H1 (cell line): ENCODE results near the gene PRSS38. TPM values are rescaled to one million over a fixed set of nuclear protein-coding genes. Genes with fewer than 3 reads are reported as not detected.

ENCODE experiments used
- CTCF ChIA-PET: fragments of 300-600 bp; sonication (Branson Sonifier 250); formaldehyde crosslinking; loops from one replicate; lab custom pipeline; 2021; ENCODE audit not compliant: partially characterized antibody; lab: Charles Lee
- POLR2A ChIA-PET: fragments of 300-600 bp; sonication (Branson Sonifier 250); formaldehyde crosslinking; loops from one replicate; lab custom pipeline; 2021; ENCODE audit warnings: inconsistent platforms; ENCODE audit not compliant: partially characterized antibody; lab: Charles Lee
- DNase-seq, 2 experiments: peaks; one replicate each; pipeline versions ENCODE4 v3.0.0 to v3.0.0-alpha.2; 2010 to 2022; ENCODE audit warnings: low spot score in 2 of 2, low read depth in 1 of 2, mixed read lengths in 1 of 2
- FAIRE-seq: peaks from 2 replicates; lab custom pipeline; 2011; peaks lifted over from hg19 to GRCh38; lab: Jason Lieb, UNC
- H2AFZ ChIP-seq: 2 replicates; pipeline ENCODE4 v1.8.1; 2012; ENCODE audit warnings: low read length, inconsistent platforms
- H2AK5ac ChIP-seq: 2 replicates; pipeline ENCODE4 v1.6.1; 2013; ENCODE audit warnings: low read depth, low read length
- H2BK120ac ChIP-seq: replicated peaks from 2 replicates; pipeline ENCODE3; 2013; ENCODE audit warnings: low read depth, low read length, inconsistent platforms
- H2BK12ac ChIP-seq: 2 replicates; pipeline ENCODE4 v1.6.1; 2013; ENCODE audit warnings: low read depth, low read length
- H2BK15ac ChIP-seq: 2 replicates; pipeline ENCODE4 v1.6.1; 2013; ENCODE audit warnings: low read length
- H2BK20ac ChIP-seq: 2 replicates; pipeline ENCODE4 v1.6.1; 2013; ENCODE audit warnings: low read length
- H2BK5ac ChIP-seq: 2 replicates; pipeline ENCODE4 v1.6.1; 2013; ENCODE audit warnings: low read depth, low read length
- H3K14ac ChIP-seq: 2 replicates; pipeline ENCODE4 v1.6.1; 2013; ENCODE audit warnings: inconsistent platforms; ENCODE audit not compliant: insufficient read length
- H3K18ac ChIP-seq: 2 replicates; pipeline ENCODE4 v1.6.1; 2013; ENCODE audit warnings: low read length; ENCODE audit errors: extremely low read depth
- H3K23ac ChIP-seq: 2 replicates; pipeline ENCODE4 v1.6.1; 2013; ENCODE audit warnings: inconsistent platforms; ENCODE audit not compliant: insufficient read length
- H3K23me2 ChIP-seq: 2 replicates; pipeline ENCODE4 v1.6.1; 2013; ENCODE audit warnings: low read depth, low read length
- H3K27ac ChIP-seq: 2 replicates; pipeline ENCODE4 v1.6.1; 2011; ENCODE audit warnings: low read depth, low read length, inconsistent platforms
- H3K27me3 ChIP-seq, 4 experiments: replicated peaks in 1 of 4; 1 replicate in 1 of 4; 2 replicates in 3 of 4; pipeline versions ENCODE4 v1.6.1 to v1.8.1; 2011 to 2013; ENCODE audit warnings: low read length in 3 of 4, mild to moderate bottlenecking in 3 of 4, inconsistent platforms in 2 of 4, mixed read lengths in 2 of 4, moderate library complexity in 1 of 4; ENCODE audit not compliant: control insufficient read depth in 3 of 4, insufficient read depth in 3 of 4; ENCODE audit errors: extremely low read depth in 1 of 4
- H3K36me3 ChIP-seq, 4 experiments: 2 replicates each; pipeline versions ENCODE4 v1.6.1 to v1.8.1; 2011 to 2013; ENCODE audit warnings: mild to moderate bottlenecking in 4 of 4, low read length in 3 of 4, moderate library complexity in 2 of 4, control low read depth in 1 of 4, inconsistent platforms in 1 of 4; ENCODE audit not compliant: insufficient read depth in 4 of 4, control insufficient read depth in 2 of 4
- H3K4ac ChIP-seq: replicated peaks from 2 replicates; pipeline ENCODE3; 2013; ENCODE audit warnings: low read length, low read depth, mixed read lengths, inconsistent platforms; ENCODE audit not compliant: insufficient read length
- H3K4me1 ChIP-seq, 4 experiments: replicated peaks in 1 of 4; 1 replicate in 1 of 4; 2 replicates in 3 of 4; pipeline versions ENCODE4 v1.6.1 to v1.8.1; 2011 to 2013; ENCODE audit warnings: low read length in 3 of 4, inconsistent platforms in 2 of 4, mixed read lengths in 1 of 4; ENCODE audit not compliant: insufficient read depth in 4 of 4, control insufficient read depth in 3 of 4
- H3K4me2 ChIP-seq, 2 experiments: 2 replicates each; pipeline versions ENCODE4 v1.6.1 to v1.8.1; 2011 to 2013; ENCODE audit warnings: low read depth in 2 of 2, low read length in 2 of 2, control low read depth in 1 of 2, inconsistent platforms in 1 of 2, mild to moderate bottlenecking in 1 of 2; ENCODE audit not compliant: insufficient read depth in 1 of 2
- H3K4me3 ChIP-seq, 4 experiments: fragments of 200-600, 300-600 bp in 1 of 4; sonication (generic), shearing (Covaris generic), sonication (Bioruptor Twin) in 1 of 4; 2 replicates each; pipeline versions ENCODE4 v1.5.1 to v1.8.1; 2011 to 2016; ENCODE audit warnings: low read length in 4 of 4, low read depth in 3 of 4, control low read depth in 2 of 4, inconsistent platforms in 2 of 4, mild to moderate bottlenecking in 2 of 4, mixed read lengths in 1 of 4, moderate library complexity in 1 of 4; ENCODE audit not compliant: insufficient read depth in 2 of 4; ENCODE audit errors: extremely low read depth in 1 of 4
- H3K56ac ChIP-seq: replicated peaks from 2 replicates; pipeline ENCODE3; 2013; ENCODE audit warnings: low read depth, mild to moderate bottlenecking, mixed read lengths, low read length, inconsistent platforms; ENCODE audit not compliant: insufficient read length
- H3K79me1 ChIP-seq: 2 replicates; pipeline ENCODE4 v1.6.1; 2013; ENCODE audit warnings: low read depth, low read length, control low read depth
- H3K79me2 ChIP-seq, 2 experiments: 2 replicates each; pipeline versions ENCODE4 v1.6.1 to v1.8.1; 2012 to 2013; ENCODE audit warnings: low read length in 2 of 2, mild to moderate bottlenecking in 2 of 2, inconsistent platforms in 1 of 2; ENCODE audit not compliant: insufficient read depth in 2 of 2, control insufficient read depth in 1 of 2
- H3K9ac ChIP-seq, 4 experiments: replicated peaks in 1 of 4; 1 replicate in 1 of 4; 2 replicates in 3 of 4; pipeline versions ENCODE4 v1.6.1 to v1.8.1; 2011 to 2013; ENCODE audit warnings: low read depth in 3 of 4, low read length in 3 of 4, control low read depth in 2 of 4, mild to moderate bottlenecking in 2 of 4, moderate library complexity in 2 of 4, inconsistent platforms in 1 of 4; ENCODE audit errors: extremely low read depth in 1 of 4
- H3K9me3 ChIP-seq, 2 experiments: 2 replicates each; pipeline versions ENCODE4 v1.6.1 to v1.8.1; 2012 to 2013; ENCODE audit warnings: mild to moderate bottlenecking in 2 of 2, moderate library complexity in 2 of 2, control low read depth in 1 of 2, inconsistent platforms in 1 of 2, low read depth in 1 of 2, low read length in 1 of 2, mixed read lengths in 1 of 2; ENCODE audit not compliant: insufficient read depth in 2 of 2
- H4K20me1 ChIP-seq, 2 experiments: replicated peaks in 1 of 2; 2 replicates each; pipeline versions ENCODE3 to v1.8.1; 2011 to 2013; ENCODE audit warnings: inconsistent platforms in 2 of 2, low read length in 2 of 2, mild to moderate bottlenecking in 1 of 2; ENCODE audit not compliant: insufficient read depth in 2 of 2, control insufficient read depth in 1 of 2
- H4K5ac ChIP-seq: 2 replicates; pipeline ENCODE4 v1.6.1; 2013; ENCODE audit warnings: low read length, low read depth, mixed read lengths, inconsistent platforms; ENCODE audit not compliant: insufficient read length
- H4K8ac ChIP-seq: 2 replicates; pipeline ENCODE4 v1.8.0; 2013; ENCODE audit warnings: mild to moderate bottlenecking, moderate library complexity, low read length, inconsistent platforms; ENCODE audit not compliant: insufficient read depth; ENCODE audit errors: extremely low read depth
- H4K91ac ChIP-seq: replicated peaks from 2 replicates; pipeline ENCODE3; 2013; ENCODE audit warnings: low read length, mixed read lengths, inconsistent platforms; ENCODE audit not compliant: insufficient read length
- BACH1 ChIP-seq: IDR thresholded peaks from 2 replicates; pipeline ENCODE4 v1.6.1; 2012; ENCODE audit warnings: low read length, improper control_type of control experiment
- CBX8 ChIP-seq: fragments of 300-800, 300-1000 bp; sonication (generic); IDR thresholded peaks from 2 replicates; pipeline ENCODE4 v1.7.1; 2016; ENCODE audit warnings: low read depth, low read length, borderline replicate concordance
- CHD2 ChIP-seq: IDR thresholded peaks from 2 replicates; pipeline ENCODE4 v1.6.1; 2012; ENCODE audit warnings: low read length, improper control_type of control experiment
- NRF1 ChIP-seq: IDR thresholded peaks from 2 replicates; pipeline ENCODE4 v1.6.1; 2011; ENCODE audit warnings: mild to moderate bottlenecking, low read depth, low read length, improper control_type of control experiment
- TCF12 ChIP-seq: IDR thresholded peaks from 2 replicates; pipeline ENCODE4 v1.6.1; 2011; ENCODE audit warnings: low read depth, mild to moderate bottlenecking, low read length
- WGBS, 2 experiments: shearing (Covaris generic) in 1 of 2; methylation state at CpG; one replicate each; pipeline versions ENCODE4 v1.1.6 to v1.1.7; 2013 to 2015; ENCODE audit warnings: low lambda C conversion rate in 2 of 2, mixed read lengths in 2 of 2, inconsistent platforms in 1 of 2, low coverage in 1 of 2, missing lambda C conversion rate in 1 of 2; ENCODE audit not compliant: insufficient replicate concordance in 2 of 2, insufficient coverage in 1 of 2, insufficient read length in 1 of 2; ENCODE audit errors: extremely low coverage in 1 of 2, missing lambda C conversion rate in 1 of 2; 5-methylcytosine and 5-hydroxymethylcytosine counted together
- polyA plus RNA-seq, 7 experiments: library from polyadenylated mRNA; depleted of rRNA in 3 of 7; stranded (reverse) in 5 of 7; unstranded in 2 of 7; fragments of >200 nt in 5 of 7; fragments of 200-250 nt in 2 of 7; gene quantifications; 1 replicate in 5 of 7; 2 replicates in 1 of 7; 4 replicates in 1 of 7; pipeline versions ENCODE4 v1.2.1 to v1.2.3, GENCODE V29; 2011 to 2013; ENCODE audit warnings: missing spikeins in 2 of 7, mixed read lengths in 2 of 7
- total RNA-seq: library from RNA; stranded (reverse); fragmentation: NEBNext Ultra II Directional; extraction: Animal tissue kit (Norgen Biotek cat#: 25700); gene quantifications from 2 replicates; pipeline ENCODE4 v1.2.1, GENCODE V29; 2021

PRSS38 gene
- total and polyA plus RNA-seq, 2 of the 8 experiments (the other 6 are each of a cell fraction or from before 2014, with no cell fraction given), result not detected

DNA sequence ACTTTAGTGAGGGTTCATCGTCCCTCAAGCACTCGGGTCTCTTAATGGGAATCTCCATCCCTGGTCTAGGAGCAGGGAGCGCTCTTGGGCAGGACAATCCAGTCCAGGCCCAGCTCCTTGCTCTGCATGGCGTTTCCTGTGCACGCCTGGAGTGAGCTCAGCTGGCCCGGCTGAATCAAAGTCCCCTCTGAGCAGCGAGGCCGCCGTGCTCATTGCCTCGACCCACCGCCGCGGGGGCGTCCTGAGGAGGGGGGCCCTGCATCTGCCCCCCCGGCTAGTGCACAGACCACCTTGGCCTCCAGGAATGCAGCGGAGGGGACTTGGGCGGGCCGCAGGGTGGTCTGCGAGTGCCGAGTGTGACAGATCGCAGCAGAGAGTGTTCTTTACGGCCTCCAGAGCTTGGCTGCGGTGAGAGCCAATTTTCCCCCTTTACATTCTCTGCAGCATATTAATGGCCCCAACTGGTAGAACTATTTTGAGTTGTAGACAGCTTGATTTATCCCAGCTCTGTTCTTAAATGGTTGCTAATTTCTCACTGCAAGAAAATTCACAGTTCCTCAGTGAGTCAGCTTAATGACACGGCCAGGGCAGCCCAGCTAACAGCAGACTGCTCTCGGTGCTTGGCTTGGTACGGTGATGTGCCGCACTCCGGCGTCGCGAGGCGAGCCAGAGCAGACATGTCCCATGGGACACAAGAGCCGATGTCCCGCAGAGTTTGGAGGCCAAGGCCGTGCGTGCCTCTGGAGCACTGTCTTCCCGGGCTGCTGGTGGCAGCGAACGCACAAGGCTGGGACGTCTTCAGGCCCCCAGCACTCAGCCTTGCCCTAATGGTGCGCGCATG, 40.4 kb upstream of the PRSS38 start:
- Histone ChIP-seq H4K91ac (no peak overlapping the region), H2BK20ac (no peak overlapping the region), H2AK5ac (no peak overlapping the region), H3K4me2 (no peak overlapping the region), H3K4me1 (no peaks in the 10 kb centered on the region), H2BK5ac (no peak overlapping the region; the same call in 1 of the 2 replicates), H3K14ac (no peak overlapping the region), H3K79me1 (peaks cover 8% of the 10 kb centered on the region), H3K18ac (no peak overlapping the region), H3K27me3 (no peaks in the 10 kb centered on the region), H2AFZ (no peak overlapping the region), H2BK12ac (no peak overlapping the region), H4K5ac (no peak overlapping the region), H3K36me3 (peaks cover 0 to 10% (median 0%) of the 10 kb centered on the region in 4 experiments; a peak in 2 of 8 replicates), H3K4ac (no peak overlapping the region), H3K23ac (no peak overlapping the region), H2BK120ac (no peak overlapping the region), H4K8ac (peak overlapping the region; percentile 25; the same call in 1 of the 2 replicates), H4K20me1 (peaks cover 0 to 15% of the 10 kb centered on the region in 2 experiments), H3K4me3 (no peak overlapping the region), H3K79me2 (no peaks in the 10 kb centered on the region), H2BK15ac (no peak overlapping the region), H3K27ac (no peak overlapping the region), H3K9ac (no peak overlapping the region), H3K23me2 (no peaks in the 10 kb centered on the region), H3K56ac (no peak overlapping the region), H3K9me3 (no peaks in the 10 kb centered on the region)
- ChIA-PET CTCF (interaction anchor here (0.7 to 5.0 kb wide), 8 partner anchors 12 to 302 kb away, joined by 3 to 51 read pairs (median 4); no protein-coding TSS in a partner anchor), POLR2A (interaction anchor here (0.6 kb wide), 1 partner anchor 412 kb away, joined by 3 read pairs; no protein-coding TSS in a partner anchor)
- WGBS, 2 experiments, result 93% methylated on average over 42 of the region's 42 CpGs; no CpG with 5 or more reads in 1 of the 2 experiments
- FAIRE-seq (no peak), DNase-seq (no peak)
- TF ChIP-seq CHD2 (no peak), NRF1 (no peak), BACH1 (no peak), CBX8 (no peak), TCF12 (no peak)
